Measurements from ENCODE around the gene PAN3. TPM values are rescaled to one million over a fixed set of nuclear protein-coding genes. Genes with fewer than 3 reads are reported as not detected.

PAN3 gene
- polyA plus RNA-seq (2011; rRNA removed) (10.7 and 18.0 TPM in 2 replicates), polyA minus RNA-seq (2011; rRNA and poly(A)+ RNA removed) (22.2 and 24.9 TPM in 2 replicates)

DNA sequence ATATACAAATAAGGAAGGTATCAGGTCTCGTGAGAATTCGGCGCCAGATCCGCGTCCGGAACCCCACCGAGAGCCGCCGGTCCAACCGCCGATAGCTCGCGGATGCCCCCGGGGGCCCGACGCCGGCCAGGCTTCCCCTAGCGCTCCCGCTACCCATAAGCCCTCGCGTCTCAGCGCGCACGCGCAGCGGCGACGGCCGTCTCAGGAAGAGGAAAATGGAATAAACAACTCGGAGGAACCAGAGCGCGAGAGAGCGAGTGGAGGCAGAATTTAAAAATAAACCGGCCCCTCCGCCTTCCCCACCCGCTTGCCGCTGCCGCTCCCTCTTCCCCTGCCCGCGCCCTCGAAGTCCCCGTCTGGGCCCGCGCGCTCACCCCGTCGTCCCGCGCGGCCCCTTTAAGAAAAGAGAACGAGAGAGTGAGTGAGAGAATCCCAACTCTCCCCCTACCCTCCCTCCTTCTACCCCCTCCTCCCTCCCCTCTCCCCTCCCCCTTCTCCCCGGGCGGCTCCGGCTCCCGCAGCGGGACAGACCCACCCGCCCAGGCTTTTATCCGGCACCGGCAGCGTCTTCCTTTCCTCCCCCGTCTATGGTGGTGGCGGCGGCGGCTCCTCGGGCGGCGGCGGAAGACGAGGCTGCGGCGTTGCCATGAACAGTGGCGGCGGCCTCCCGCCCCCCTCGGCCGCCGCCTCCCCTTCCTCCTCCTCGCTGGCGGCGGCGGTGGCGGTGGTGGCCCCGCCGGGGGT, at the start of gene PAN3:
Gene PAN3 (plus strand): TSS at position 534 of the 744 bp plus-strand sequence. CDS start 113 bp downstream, at position 647.
- CTCF ChIA-PET, result interaction anchor here (0.6 kb wide), 1 partner anchor 24 kb away, joined by 4 read pairs; no protein-coding TSS in a partner anchor

DNA sequence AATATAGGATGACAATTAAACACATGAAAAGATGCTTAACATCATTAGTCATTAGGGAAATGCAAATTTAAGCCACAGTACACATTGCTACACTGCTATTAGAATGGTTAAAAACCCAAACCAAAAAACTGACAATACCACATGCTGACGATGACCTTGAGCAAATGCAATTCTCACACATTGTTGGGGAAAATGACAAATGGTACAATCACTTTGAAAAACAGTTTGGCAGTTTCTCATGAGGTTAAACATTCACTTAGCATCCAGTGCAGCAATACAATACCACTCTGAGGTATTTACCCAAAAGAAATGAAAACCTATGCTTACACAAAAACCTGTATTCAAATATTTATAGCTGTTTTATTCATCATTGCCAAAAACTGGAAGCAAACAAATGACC, 49.3 kb upstream of the PAN3 start:
- no peak for DNase-seq (ENCODE audit: low read depth)
- Histone ChIP-seq H3K27me3 (ENCODE audit: control insufficient read depth, insufficient read depth, low read length) (no peaks in the 10 kb centered on the region), H3K36me3 (ENCODE audit: control insufficient read depth, insufficient read depth, low read length) (no peaks in the 10 kb centered on the region), H3K4me3 (ENCODE audit: low read depth, low read length) (no peak overlapping the region)
- TF ChIP-seq, protein P1, sequence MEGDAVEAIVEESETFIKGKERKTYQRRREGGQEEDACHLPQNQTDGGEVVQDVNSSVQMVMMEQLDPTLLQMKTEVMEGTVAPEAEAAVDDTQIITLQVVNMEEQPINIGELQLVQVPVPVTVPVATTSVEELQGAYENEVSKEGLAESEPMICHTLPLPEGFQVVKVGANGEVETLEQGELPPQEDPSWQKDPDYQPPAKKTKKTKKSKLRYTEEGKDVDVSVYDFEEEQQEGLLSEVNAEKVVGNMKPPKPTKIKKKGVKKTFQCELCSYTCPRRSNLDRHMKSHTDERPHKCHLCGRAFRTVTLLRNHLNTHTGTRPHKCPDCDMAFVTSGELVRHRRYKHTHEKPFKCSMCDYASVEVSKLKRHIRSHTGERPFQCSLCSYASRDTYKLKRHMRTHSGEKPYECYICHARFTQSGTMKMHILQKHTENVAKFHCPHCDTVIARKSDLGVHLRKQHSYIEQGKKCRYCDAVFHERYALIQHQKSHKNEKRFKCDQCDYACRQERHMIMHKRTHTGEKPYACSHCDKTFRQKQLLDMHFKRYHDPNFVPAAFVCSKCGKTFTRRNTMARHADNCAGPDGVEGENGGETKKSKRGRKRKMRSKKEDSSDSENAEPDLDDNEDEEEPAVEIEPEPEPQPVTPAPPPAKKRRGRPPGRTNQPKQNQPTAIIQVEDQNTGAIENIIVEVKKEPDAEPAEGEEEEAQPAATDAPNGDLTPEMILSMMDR (IDR thresholded peaks at IDR 0.05; ENCODE audit: insufficient read depth, low read depth, low read length), result no peak
- POLR2A ChIA-PET, result no interaction called here
- CTCF ChIA-PET, result no interaction called here

More for the DNA sequence above, at the start of gene PAN3:
- POLR2A ChIA-PET, result interaction anchor here (0.7 to 0.8 kb wide), 2 partner anchors 13 to 1627 kb away, joined by 3 read pairs; no protein-coding TSS in a partner anchor
- DNase-seq (ENCODE audit: low read depth), result peak; percentile 44
- Histone ChIP-seq H3K36me3 (ENCODE audit: control insufficient read depth, insufficient read depth, low read length) (no peaks in the 10 kb centered on the region), H3K27me3 (ENCODE audit: control insufficient read depth, insufficient read depth, low read length) (no peaks in the 10 kb centered on the region), H3K4me3 (ENCODE audit: low read depth, low read length) (peak within 1 kb of the TSS; percentile 88)
- TF ChIP-seq, protein P1 (IDR thresholded peaks at IDR 0.05; ENCODE audit: insufficient read depth, low read depth, low read length), result peak; percentile 29

DNA sequence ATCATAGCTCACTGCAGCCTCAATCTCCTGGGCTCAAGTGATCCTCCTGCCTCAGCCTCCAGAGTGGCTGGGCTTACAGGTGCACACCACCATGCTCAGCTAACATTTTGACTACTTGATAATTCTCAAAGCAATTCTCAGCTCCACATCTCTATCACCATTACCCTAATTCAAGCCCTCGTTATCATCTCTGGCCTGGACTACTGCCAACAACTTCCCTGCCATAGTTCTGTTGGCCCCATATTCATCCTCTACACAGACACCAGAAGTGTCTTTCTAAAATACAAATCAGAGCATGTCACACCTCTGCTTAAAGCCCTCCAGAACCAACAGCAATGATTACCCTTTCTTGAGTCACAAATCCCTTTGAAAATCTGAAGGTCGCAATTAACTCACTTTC, 45.9 kb upstream of the PAN3 start:
- CTCF ChIA-PET, result no interaction called here
- peaks cover 10% of the 10 kb centered on the region for H3K27me3 ChIP-seq (ENCODE audit: control insufficient read depth, insufficient read depth, low read length)
- H3K36me3 ChIP-seq (ENCODE audit: control insufficient read depth, insufficient read depth, low read length), result no peaks in the 10 kb centered on the region
- no peak overlapping the region for H3K4me3 ChIP-seq (ENCODE audit: low read depth, low read length)
- POLR2A ChIA-PET, result no interaction called here
- TF ChIP-seq, protein P1 (IDR thresholded peaks at IDR 0.05; ENCODE audit: insufficient read depth, low read depth, low read length), result no peak
- no peak for DNase-seq (ENCODE audit: low read depth)

GRCh38 chr13:28093881-28094280, 44.5 kb upstream of the PAN3 start:
- DNase-seq (ENCODE audit: low read depth), result no peak
- H3K4me3 ChIP-seq (ENCODE audit: low read depth, low read length), result no peak overlapping the region
- ChIA-PET CTCF (no interaction called here), POLR2A (no interaction called here)
- H3K27me3 ChIP-seq (ENCODE audit: control insufficient read depth, insufficient read depth, low read length), result peaks cover 13% of the 10 kb centered on the region
- TF ChIP-seq, protein P1 (IDR thresholded peaks at IDR 0.05; ENCODE audit: insufficient read depth, low read depth, low read length), result no peak
- H3K36me3 ChIP-seq (ENCODE audit: control insufficient read depth, insufficient read depth, low read length), result no peaks in the 10 kb centered on the region

- Histone ChIP-seq H3K27me3 (ENCODE audit: control insufficient read depth, insufficient read depth, low read length) (peaks cover 14% of the 10 kb centered on the region), H3K4me3 (ENCODE audit: low read depth, low read length) (no peak overlapping the region), H3K36me3 (ENCODE audit: control insufficient read depth, insufficient read depth, low read length) (no peaks in the 10 kb centered on the region)
- DNase-seq (ENCODE audit: low read depth), result no peak
- TF ChIP-seq, protein P1 (IDR thresholded peaks at IDR 0.05; ENCODE audit: insufficient read depth, low read depth, low read length), result no peak
- CTCF ChIA-PET, result no interaction called here
- POLR2A ChIA-PET, result no interaction called here
Measured at GRCh38 chr13:28094306-28094705, 44.0 kb upstream of the PAN3 start.
